ENCODE measurements around the gene C19orf53.
A peak's percentile ranks its signal among the peaks of the same experiment; 100 is the strongest.

C19orf53 gene

DNA sequence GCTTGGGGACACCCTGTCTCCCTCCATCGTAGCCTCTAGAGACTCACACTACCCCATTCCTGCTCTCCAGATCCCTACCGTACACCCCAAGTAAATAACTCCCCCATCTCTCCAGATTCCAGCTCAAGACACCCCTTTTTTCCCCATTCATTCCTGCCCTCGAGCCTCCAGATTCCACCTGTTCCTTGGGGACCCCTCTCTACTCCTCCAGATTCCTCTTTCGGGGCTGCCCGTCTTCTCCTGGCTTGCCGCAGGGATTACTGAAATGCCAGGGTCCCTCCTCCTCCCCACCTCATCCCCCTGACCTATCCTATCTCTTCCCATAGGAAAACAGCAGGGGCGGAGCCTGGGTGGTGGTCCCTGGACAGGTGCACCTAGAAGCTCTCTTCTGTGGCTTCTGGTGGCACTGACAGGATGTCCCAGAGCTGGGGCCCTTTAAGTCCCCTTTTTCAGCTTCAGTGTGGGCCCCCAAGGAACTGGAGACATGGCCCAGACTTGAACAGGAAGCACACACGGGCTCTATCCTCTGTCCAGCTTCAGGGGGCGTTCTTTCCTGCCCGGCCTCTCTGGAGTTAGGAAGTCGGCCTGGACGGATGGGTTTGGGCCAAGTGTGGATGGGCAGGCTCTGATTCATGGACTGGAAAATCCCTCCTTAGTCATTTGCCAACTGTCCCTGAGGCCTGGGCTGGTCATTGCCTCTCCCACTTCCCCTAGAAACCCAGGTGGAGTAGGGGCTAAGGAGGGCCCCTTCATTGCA lies 22.2 kb downstream of the C19orf53 start:
- no peak for DNase-seq

- no peak for DNase-seq
Measured at GRCh38 chr19:13797058-13797440, 22.8 kb downstream of the C19orf53 start.

DNA sequence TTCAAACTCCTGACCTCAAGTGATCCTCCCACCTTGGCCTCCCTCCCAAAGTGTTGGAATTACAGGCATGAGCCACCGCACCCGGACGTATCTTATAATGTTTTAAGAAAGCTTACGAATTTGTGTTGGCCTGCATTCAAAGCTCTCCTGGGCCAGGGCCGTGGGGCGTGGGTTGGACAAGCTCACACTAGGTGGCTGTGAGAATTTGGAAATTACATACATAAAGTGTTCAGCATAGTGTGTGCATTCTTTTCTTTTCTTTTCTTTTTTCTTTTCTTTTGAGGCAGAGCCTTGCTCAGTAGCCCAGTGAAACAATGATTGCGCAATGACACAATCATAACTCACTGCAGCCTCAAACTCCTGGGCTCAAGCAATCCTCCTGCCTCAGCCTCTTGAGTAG lies 23.6 kb downstream of the C19orf53 start:
- no peak for DNase-seq

DNA sequence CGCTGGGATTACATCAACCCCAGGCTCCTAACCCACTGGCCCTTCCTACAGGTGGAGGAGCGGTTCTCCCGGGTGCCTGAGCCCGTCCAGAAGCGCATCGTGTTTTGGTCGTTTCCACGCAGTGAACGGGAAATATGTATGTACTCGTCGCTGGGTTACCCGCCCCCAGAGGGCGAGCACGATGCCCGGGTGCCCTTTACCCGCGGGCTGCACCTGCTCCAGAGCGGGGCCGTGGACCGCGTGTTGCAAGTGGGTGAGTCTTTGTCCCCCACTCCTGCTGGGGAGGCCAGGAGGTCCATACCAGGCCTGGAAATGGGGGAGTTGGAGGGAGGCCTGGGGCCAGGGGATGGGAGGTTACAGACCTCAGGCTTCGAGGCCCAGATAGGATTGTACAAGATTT lies 25.4 kb downstream of the C19orf53 start:
- no peak for DNase-seq

GRCh38 chr19:13803038-13803437 lies 28.8 kb downstream of the C19orf53 start:
- no peak for DNase-seq

DNA sequence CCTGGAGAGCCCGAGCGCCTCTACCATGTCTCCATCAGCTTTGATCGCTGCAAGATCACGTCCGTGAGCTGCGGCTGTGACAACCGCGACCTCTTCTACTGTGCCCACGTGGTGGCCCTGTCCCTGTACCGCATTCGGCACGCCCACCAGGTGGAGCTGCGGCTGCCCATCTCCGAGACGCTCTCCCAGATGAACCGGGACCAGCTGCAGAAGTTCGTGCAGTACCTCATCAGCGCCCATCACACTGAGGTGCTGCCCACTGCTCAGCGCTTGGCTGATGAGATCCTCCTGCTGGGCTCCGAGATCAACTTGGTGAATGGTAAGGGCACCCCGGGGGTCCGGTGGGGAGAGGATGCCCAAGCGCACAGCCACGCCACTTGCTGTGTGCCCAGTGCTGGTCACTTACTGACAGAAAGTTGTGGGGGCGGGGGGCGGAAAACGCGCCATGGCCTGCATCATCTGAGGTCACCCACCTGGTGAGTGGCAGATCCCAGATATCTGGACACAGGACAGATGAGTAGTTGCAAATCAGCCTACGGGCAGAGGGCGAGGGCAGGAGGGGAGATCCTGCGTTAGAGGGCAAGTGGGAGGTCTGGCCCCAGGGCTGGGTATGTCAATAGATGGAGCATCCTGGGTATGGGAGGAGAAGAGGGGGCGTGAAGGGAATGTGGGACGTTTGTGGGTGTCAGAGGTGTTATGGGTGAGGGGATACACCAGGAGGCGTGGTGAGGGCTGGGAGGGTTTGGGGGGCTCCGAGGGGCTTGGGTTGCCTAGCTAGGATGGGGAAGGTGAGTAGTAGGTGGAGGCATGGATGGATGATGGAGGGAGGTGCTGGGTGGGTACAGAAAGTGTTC lies 30.8 kb downstream of the C19orf53 start:
- no peak for DNase-seq

GRCh38 chr19:13806728-13807127 lies 32.5 kb downstream of the C19orf53 start:
- no peak for DNase-seq

DNA sequence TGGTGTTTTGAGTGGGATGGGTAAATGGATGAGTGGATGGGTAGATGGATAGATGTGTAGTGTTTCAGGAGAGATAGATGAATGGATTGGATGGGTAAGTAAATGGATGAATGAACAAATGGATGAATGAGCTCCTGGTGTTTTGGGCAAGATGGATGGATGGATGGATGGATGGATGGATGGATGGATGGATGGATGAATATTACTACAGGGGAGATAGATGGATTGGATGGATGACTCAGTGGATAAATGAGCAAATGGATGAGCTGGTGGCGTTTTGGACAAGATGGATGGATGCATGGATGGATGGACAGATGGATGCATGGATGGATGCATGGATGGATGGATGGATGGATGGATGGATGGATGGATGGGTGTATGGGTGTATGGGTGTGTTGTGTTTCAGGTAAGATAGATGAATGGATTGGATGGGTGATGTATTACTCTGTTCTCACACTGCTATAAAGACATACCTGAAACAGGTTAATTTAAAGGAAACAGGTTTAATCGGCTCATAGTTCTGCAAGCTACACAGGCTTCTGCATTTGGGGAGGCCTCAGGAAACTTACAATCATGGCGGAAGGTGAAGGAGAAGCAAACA lies 33.3 kb downstream of the C19orf53 start:
- no peak for DNase-seq

- DNase-seq = no peak
Measured at GRCh38 chr19:13808856-13809255, 34.6 kb downstream of the C19orf53 start.

GRCh38 chr19:13812544-13812943 lies 38.3 kb downstream of the C19orf53 start:
- DNase-seq = no peak

DNA sequence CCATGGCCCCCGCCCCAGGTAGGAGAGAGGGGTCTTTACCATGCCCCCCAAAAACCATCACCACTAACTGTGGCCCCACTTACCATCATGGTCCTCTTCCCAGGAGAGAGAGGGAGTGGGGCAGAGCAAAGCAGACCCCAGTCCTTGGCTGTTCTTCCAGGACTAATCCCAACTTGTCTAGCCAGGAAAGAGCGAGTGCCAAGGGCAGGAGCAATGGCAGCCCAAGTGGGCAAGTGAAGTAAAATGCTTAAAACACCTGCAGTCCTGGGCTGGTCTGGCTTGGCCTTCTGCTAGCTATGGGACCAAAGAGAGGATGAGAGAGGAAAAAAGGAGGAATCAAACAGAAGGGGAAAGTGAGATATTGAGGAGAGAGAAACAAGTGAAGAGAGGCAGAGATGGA lies 38.9 kb downstream of the C19orf53 start:
- DNase-seq = no peak

GRCh38 chr19:13814550-13814949 lies 40.3 kb downstream of the C19orf53 start:
- DNase-seq = no peak

DNA sequence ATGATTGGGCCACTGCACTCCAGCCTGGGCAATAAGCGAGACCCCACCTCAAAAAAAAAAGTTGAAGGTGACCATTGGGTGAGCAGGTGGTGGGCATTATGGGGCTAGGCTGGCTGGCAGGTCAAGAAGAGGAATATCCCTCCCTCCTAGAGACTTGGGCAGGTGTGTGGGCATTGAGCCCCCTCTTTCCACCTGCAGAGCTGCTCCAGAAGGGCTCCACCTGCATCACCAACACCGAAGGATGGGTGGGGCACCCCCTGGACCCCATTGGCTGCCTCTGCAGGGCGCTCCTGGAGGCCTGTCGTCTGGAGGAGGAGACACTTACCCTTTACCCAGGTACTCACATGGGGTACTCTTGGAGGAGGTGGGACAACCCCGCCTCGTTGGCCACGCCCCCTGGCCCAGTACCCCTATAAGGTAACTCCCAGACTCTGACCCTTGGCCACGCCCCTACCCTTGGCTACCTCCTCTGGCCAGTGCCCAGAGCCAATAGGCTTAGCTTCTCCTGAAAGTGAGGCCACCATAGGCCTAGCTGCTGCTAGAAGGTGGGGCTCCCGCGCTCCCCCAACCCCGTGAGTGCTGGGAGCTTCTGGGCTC lies 42.9 kb downstream of the C19orf53 start:
- peak; percentile 83 for DNase-seq

DNA sequence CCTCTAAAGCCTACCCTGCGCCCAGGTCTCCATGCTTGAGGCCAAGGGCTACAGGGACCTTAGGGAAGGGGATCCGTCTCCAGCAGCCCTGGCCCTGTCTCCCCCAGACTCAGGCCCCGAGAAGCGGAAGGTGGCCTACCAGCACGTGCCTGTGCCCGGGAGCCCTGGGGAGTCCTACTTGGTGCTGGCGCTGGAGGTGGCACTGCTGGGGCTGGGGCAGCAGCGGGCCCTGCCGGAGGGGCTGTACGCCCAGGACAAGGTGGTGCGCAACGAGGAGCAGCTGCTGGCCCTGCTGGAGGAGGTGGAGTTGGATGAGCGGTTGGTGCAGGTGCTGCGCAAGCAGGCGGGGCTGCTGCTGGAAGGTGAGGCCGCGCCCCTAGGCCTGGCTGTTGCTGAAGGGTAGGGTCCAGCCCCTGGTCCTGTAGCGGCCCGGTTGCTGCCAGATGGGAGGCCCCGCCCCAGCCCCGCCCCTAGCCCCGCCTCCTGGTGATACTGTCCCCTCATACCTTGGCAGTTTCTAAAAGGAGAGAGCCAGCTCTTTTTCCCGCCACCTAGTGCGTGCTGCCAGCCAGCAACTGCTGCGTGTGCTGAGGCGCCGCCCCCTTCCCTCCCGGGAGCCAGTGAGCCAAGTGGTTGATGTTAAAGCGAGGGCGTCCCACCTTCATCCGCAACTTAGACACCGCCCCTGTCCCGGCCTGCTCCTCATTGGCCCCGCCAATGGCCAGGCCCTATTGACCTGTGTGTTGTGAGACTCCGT lies 43.5 kb downstream of the C19orf53 start:
- peak; percentile 98 for DNase-seq

DNA sequence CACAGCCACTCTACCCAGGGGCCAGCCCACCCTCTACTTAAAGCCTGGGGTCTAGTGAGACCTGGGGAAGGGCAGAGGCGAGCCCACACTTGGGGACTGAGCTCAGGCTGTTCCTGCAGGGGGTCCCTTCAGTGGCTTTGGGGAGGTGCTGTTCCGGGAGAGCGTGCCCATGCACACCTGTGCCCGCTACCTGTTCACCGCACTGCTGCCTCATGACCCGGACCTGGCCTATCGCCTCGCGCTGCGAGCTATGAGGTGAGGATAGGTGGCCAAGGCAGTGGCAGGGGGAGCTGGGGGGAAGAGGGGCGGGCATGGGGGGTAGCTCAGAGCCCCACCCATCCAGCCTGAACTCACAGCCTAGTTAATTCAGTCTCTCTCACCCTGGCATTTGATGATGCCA lies 45.0 kb downstream of the C19orf53 start:
- no peak for DNase-seq

GRCh38 chr19:13821292-13821691 lies 47.0 kb downstream of the C19orf53 start:
- no peak for DNase-seq

DNA sequence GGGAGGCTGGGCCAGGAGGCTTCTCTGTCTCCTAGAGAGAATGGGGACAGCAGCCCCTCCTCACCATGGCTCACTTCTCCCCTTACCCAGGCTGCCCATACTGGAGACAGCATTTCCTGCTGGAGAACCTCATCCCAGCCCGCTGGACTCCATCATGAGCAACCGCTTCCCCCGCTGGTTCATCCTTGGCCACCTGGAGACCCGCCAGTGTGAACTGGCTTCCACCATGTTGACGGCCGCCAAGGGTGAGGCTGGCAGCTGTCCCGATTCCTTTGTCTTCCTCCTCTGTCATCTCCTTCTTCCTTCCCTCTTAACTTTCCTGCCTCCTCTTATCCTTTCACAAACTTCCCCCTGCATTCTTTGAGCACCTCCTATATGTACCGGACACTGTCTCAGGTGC lies 49.0 kb downstream of the C19orf53 start:
- DNase-seq = no peak

DNA sequence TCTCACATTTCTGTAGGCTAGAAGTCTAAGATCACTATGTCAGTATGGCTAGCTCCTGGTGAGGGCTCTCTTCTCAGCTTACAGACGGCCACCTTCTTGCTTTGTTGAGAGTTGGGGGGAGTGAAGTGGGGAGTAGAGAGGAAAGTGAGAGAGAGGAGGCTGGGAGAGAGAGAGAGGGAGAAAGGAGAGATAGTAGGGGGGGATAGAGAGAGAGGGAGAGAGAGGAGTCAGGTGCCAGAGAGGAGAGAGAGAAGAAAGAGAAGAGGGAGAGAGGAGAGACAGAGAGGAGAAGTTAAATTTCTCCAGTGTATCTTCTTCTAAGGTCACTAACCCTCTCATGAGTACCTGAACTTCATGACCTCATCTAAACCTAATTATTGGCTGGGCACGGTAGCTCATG lies 49.6 kb downstream of the C19orf53 start:
- DNase-seq = no peak

DNA sequence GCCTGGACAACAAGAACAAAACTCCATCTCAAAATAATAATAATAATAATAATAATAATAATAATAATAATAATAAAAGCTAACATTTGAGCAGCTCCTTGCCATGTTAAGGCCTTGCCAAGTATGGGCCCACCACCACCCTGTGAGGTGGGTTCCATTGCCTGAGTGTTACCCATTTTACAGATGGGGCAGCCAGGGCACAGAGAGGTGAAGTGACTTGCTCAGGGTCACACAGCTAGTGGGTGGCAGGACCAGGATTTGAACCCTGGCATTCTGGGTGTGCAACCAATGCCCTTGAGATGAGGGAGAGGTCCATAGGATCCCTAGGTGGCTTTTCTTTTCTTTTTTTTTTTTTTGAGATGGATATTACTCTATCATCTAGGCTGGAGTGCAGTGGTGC lies 50.4 kb downstream of the C19orf53 start:
- no peak for DNase-seq

DNA sequence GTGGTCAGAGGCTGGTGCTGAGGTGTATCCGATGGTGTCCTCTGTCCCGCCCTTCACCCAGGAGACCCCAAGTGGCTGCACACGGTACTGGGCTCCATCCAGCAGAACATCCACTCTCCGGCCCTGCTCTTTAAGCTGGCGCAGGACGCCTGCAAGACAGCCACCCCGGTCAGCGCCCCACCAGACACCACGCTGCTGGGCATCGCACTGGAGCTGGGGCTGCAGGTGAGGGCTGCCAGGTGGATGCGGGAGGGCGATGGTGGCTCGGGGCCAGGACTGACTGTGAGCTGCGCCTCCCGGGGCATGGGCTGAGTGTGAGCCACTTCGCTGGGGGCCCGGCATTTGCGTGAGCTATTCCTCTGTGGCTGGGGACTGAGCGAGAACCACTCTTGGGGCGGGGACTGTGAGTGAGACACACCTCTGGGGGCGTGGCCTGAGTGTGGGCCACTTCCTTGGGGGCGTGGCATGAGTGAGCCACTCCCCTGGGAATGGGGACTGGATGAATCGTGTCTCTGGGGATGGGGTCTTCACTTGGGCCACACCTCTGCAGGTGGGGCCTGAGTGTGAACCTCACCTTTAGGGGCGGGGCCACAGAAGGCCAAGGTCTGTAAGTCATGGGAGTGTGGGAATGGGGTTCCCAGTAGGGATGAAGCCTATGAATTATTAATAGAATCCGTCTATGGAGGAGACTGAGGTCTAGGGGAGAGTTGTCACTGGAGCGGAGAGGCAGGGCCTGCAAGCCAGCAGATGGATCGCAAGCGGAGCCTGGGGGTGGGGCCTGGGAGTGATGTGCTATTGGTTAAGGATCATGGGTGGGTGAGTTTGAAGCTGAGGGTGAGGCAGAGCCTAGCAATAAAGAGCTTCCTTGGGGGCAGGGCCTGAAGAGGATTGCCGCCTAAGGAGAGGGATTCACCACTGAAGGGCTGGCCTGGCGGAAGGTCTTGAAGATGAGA lies 51.5 kb downstream of the C19orf53 start:
- DNase-seq = no peak

DNA sequence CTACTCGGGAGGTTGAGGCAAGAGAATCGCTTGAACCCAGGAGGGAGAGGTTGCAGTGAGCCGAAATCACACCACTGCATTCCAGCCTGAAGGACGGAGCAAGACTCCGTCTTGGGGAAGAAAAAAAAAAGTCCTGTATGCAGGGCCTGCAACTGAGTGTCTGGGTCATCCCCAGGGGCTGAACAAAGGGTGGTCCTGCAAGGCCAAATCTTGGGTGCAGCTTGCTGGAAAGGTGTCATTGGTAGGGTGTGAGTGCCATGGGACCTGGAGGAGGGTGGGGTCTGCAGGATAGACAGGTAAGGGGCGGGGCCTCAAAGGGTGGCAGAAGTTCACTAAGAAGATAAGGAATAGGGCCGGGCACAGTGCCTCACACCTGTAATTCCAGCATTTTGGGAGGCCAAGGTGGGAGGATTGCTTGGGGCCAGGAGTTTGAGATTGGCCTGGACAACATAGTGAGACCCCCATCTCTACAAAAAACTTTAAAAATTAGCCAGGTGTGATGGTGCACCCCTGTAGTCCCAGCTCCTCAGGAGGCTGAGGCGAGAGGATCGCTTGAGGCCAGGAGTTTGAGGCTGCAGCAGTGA lies 52.5 kb downstream of the C19orf53 start:
- DNase-seq = no peak
